AG10803 (cell line): Measurements from ENCODE around the gene TACR2.

ENCODE experiments used
- DNase-seq: peaks from one replicate; pipeline ENCODE4 v3.0.0; 2010; ENCODE audit warnings: low read depth
- H3K4me3 ChIP-seq: 2 replicates; pipeline ENCODE4 v1.5.1; 2011; ENCODE audit warnings: mild to moderate bottlenecking, low read length, control low read depth
- TF ChIP-seq, protein P1 (sequence below): conservative IDR thresholded peaks from 2 replicates; pipeline ENCODE4 v1.5.1; 2011; ENCODE audit warnings: mild to moderate bottlenecking, low read length, control low read depth, inconsistent platforms

The TACR2 gene

GRCh38 chr10:69449841-69450240, 33.1 kb upstream of the TACR2 start:
- TF ChIP-seq, protein P1, sequence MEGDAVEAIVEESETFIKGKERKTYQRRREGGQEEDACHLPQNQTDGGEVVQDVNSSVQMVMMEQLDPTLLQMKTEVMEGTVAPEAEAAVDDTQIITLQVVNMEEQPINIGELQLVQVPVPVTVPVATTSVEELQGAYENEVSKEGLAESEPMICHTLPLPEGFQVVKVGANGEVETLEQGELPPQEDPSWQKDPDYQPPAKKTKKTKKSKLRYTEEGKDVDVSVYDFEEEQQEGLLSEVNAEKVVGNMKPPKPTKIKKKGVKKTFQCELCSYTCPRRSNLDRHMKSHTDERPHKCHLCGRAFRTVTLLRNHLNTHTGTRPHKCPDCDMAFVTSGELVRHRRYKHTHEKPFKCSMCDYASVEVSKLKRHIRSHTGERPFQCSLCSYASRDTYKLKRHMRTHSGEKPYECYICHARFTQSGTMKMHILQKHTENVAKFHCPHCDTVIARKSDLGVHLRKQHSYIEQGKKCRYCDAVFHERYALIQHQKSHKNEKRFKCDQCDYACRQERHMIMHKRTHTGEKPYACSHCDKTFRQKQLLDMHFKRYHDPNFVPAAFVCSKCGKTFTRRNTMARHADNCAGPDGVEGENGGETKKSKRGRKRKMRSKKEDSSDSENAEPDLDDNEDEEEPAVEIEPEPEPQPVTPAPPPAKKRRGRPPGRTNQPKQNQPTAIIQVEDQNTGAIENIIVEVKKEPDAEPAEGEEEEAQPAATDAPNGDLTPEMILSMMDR: peak; percentile 55
- peak; percentile 66 for DNase-seq
- no peak overlapping the region for H3K4me3 ChIP-seq

- no peak overlapping the region for H3K4me3 ChIP-seq
- peak; percentile 82 for DNase-seq
- TF ChIP-seq, protein P1: no peak
Observed at GRCh38 chr10:69446650-69447151, 30.0 kb upstream of the TACR2 start.

- DNase-seq: peak; percentile 58
- TF ChIP-seq, protein P1: no peak
- no peak overlapping the region for H3K4me3 ChIP-seq
Observed at GRCh38 chr10:69446229-69446628, 29.5 kb upstream of the TACR2 start.

GRCh38 chr10:69445041-69445440, 28.3 kb upstream of the TACR2 start:
- TF ChIP-seq, protein P1: no peak
- no peak for DNase-seq
- no peak overlapping the region for H3K4me3 ChIP-seq

DNA sequence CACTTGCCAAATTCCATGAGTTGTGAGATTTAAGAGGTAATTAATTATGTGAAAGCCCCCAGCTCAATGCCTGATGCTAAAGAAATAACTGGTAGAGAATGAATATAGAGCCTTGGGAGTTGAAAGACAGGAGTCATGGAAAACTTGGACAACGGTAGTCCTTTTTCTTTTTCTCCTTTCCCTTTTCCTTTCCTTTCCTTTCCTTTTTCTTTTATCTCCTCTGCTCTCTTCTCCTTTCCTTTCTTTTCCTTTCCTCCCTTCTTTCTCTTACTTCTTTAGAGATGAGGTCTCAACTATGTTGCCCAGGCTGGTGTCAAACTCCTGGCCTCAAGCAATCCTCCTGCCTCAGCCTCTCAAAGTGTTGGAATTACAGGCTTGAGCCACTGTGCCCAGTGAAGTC, 26.6 kb upstream of the TACR2 start:
- DNase-seq: no peak
- H3K4me3 ChIP-seq: no peak overlapping the region
- TF ChIP-seq, protein P1: no peak

DNA sequence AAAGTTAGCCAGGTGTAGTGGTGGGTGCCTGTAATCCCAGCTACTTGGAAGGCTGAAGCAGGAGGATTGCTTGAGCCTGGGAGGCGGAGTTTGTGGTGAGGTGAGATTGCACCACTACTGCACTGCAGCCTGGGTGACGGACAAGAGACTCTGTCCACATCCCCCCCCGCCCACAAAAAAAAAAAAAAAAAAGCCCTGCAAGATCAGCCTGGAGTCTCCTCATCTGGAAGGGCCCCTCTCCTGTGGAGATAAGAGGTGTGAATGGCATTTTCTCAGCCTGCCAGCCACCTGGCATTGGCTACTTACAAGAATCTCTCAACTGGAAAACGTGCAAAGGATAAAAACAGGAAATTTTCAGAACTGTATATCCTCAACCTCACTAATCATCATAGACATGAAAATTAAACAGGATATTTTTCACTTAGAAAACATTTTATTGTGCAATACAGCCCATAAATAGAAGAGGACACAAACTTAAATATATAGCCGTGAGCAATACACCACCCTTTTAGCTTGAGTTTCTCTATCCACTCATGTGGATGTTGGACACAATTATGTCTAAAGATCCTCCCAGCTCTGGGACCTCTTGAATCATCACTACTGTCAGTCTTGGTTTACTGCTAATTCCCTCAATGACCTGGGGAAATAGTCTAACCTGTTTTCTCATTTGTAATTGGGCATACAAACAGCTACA, 23.2 kb upstream of the TACR2 start:
- TF ChIP-seq, protein P1: no peak
- peak; percentile 78 for DNase-seq
- no peak overlapping the region for H3K4me3 ChIP-seq

DNA sequence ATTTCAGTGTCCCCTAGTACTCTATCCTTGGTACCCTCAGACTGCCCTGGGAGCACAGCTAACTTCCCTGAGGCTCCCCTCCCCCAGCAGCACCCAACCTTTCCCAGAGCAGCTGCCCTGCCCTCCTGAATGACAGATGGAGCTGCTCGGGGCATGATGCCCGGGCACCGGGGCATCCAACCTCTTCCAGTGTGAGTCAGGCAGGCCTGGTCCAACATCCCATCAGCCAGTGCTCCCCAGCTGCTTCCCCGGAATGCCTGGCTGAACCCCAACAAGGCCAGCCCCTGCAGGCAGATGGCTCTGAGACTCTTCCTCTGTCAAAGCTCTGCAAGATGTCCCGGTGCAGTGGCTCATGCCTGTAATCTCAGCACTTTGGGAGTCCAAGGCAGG, 22.6 kb upstream of the TACR2 start:
- TF ChIP-seq, protein P1: no peak
- no peak overlapping the region for H3K4me3 ChIP-seq
- peak; percentile 77 for DNase-seq
